ENCODE results near the gene ADAMTSL1. TPM values are rescaled to one million over a fixed set of nuclear protein-coding genes. Genes with fewer than 3 reads are reported as not detected.

ADAMTSL1 gene
- total RNA-seq, 6 donors from 2014 or later = 0.44 to 6.4 (median 2.3) TPM; not detected in 1

DNA sequence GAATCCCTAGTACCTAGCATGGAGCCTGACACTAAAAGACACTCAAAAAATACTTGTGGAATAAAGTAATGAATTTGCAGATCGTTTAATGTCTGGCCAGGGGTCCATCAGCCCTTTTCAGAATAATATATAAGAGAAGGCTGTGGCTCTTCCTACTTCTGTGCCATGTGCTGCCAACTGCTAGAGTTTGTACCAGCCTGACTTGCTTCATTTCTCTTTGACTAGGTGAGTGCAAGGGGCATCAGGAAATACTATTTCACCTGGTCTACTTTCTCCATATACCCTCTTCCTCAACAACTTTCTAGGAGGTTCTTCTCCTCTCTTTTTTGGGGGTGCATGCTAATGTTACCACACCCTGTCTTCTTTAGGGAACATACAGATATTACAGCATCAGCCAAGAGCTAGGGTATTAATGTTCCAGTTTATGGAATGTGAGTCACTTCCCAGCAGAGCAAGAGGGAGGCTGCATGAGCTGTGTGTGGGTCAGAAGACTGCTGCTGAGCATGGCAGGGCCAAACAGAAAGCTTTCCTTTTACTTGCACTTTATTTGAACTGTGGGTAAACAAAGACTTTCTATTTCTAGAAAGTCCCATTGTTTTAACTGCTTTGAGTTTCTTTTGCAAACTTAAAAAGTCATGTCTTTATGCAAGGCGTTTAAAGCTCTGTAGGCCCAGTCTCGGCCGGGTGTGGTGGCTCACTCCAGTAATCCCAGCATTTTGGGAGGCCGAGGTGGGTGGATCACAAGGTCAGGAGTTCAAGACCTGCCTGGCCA, 158.9 kb downstream of the ADAMTSL1 start:
- Histone ChIP-seq H3K27ac (no peak overlapping the region), H3K9me3 (no peaks in the 10 kb centered on the region), H3K27me3 (no peaks in the 10 kb centered on the region), H3K4me1 (no peaks in the 10 kb centered on the region), H3K36me3 (no peaks in the 10 kb centered on the region), H3K4me3 (no peak overlapping the region)
- WGBS, 2 donors = 53 to 59% methylated on average over 5 of the region's 5 CpGs
- TF ChIP-seq POLR2A (IDR thresholded peaks at IDR 0.05) (no peak), EP300 (IDR thresholded peaks at IDR 0.05) (no peak), POLR2AphosphoS5 (IDR thresholded peaks at IDR 0.05) (no peak)
- TF ChIP-seq, protein P1, sequence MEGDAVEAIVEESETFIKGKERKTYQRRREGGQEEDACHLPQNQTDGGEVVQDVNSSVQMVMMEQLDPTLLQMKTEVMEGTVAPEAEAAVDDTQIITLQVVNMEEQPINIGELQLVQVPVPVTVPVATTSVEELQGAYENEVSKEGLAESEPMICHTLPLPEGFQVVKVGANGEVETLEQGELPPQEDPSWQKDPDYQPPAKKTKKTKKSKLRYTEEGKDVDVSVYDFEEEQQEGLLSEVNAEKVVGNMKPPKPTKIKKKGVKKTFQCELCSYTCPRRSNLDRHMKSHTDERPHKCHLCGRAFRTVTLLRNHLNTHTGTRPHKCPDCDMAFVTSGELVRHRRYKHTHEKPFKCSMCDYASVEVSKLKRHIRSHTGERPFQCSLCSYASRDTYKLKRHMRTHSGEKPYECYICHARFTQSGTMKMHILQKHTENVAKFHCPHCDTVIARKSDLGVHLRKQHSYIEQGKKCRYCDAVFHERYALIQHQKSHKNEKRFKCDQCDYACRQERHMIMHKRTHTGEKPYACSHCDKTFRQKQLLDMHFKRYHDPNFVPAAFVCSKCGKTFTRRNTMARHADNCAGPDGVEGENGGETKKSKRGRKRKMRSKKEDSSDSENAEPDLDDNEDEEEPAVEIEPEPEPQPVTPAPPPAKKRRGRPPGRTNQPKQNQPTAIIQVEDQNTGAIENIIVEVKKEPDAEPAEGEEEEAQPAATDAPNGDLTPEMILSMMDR (IDR thresholded peaks at IDR 0.05) = no peak
- DNase-seq (no peak), ATAC-seq (ENCODE audit: low FRiP score in 2 of 2) (peak in 1 of 2 donors; percentile 86)

DNA sequence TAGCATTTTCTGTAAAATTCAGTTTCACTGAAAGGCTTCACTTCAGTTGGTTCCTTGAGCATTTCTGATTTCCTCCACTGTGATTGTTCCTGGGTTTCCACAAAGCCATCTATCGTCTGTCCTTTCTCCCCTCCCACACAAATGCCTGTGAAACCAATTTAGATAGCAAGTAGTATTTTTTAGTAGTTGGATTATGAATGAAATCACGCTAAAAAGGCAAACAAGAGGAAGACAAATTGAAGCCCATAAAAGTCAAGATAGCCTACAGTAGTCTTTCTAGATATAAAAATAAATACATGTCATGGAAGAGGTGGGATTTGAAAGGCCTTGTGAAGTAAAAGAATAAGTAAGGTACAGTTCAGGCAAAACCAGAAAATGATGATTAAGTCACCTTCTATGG, 162.8 kb downstream of the ADAMTSL1 start:
- no peak for DNase-seq
- ATAC-seq (ENCODE audit: low FRiP score in 2 of 2) = no peak
- Histone ChIP-seq H3K27me3 (no peaks in the 10 kb centered on the region), H3K27ac (no peak overlapping the region), H3K4me1 (no peaks in the 10 kb centered on the region), H3K9me3 (no peaks in the 10 kb centered on the region), H3K36me3 (no peaks in the 10 kb centered on the region), H3K4me3 (no peak overlapping the region)
- 77 to 78% methylated on average over 2 of the region's 2 CpGs for WGBS, 2 donors
- no peak for TF ChIP-seq POLR2A (IDR thresholded peaks at IDR 0.05)
- TF ChIP-seq, protein P1 (IDR thresholded peaks at IDR 0.05) = no peak
- no peak for TF ChIP-seq POLR2AphosphoS5 (IDR thresholded peaks at IDR 0.05)
- TF ChIP-seq EP300 (IDR thresholded peaks at IDR 0.05) = no peak

DNA sequence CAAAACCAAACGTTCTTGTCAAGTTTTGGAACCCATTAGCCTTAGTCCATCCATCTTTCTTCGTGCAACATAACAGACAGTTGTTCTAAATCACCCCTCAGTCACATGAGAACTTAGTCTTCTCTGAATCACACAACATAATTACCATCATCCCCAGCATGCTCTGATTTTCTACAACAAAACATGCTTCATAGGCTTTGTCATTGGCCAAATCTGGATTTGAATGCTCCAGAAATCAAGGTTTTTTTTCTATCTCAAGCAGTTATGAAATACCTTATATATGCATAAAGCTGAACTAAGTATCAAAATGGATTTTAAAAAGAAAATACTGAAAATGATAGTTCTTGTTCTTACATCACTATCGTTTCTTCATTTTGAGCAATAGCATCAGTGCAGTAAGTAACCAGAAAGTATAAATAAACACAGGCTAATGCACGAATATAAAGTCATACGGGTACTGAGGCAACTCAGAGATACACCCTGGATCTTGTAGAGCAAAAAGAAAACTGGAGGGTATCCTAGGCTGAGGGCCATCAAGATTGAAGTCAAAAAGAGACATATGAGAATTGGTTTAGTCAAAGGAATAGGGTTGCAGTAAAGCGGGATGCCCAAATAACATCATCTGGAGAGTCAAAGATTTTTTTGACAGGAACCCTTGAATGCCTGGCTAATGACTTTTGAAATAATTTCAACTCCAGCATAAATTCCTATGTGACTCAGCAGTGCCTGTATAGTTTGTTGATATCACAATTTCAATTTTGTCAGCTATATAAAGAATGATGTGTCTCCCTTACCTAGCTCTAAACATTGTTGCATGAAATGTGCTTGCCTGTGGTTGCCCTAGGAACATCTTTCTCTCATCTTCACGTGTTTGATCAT, 164.7 kb downstream of the ADAMTSL1 start:
- no peak for DNase-seq
- WGBS, 2 donors = 77 to 83% methylated on average over 7 of the region's 7 CpGs
- no peaks in the 10 kb centered on the region for H3K36me3 ChIP-seq
- H3K4me1 ChIP-seq = no peaks in the 10 kb centered on the region
- ATAC-seq (ENCODE audit: low FRiP score in 2 of 2) = no peak
- TF ChIP-seq, protein P1 (IDR thresholded peaks at IDR 0.05) = no peak
- no peak for TF ChIP-seq POLR2A (IDR thresholded peaks at IDR 0.05)
- no peak for TF ChIP-seq POLR2AphosphoS5 (IDR thresholded peaks at IDR 0.05)
- no peak for TF ChIP-seq EP300 (IDR thresholded peaks at IDR 0.05)
- no peaks in the 10 kb centered on the region for H3K27me3 ChIP-seq
- peaks cover 0 to 1% (median 0%) of the 10 kb centered on the region in 4 donors for H3K9me3 ChIP-seq
- no peak overlapping the region for H3K4me3 ChIP-seq
- no peak overlapping the region for H3K27ac ChIP-seq

- Histone ChIP-seq H3K27me3 (no peaks in the 10 kb centered on the region), H3K36me3 (no peaks in the 10 kb centered on the region), H3K9me3 (peaks cover 0 to 4% (median 0%) of the 10 kb centered on the region in 4 donors), H3K4me1 (no peaks in the 10 kb centered on the region), H3K27ac (no peak overlapping the region), H3K4me3 (no peak overlapping the region)
- TF ChIP-seq EP300 (IDR thresholded peaks at IDR 0.05) = no peak
- TF ChIP-seq POLR2A (IDR thresholded peaks at IDR 0.05) = no peak
- TF ChIP-seq POLR2AphosphoS5 (IDR thresholded peaks at IDR 0.05) = no peak
- TF ChIP-seq, protein P1 (IDR thresholded peaks at IDR 0.05) = no peak
- WGBS, 2 donors = 85 to 88% methylated on average over 4 of the region's 4 CpGs
- ATAC-seq (ENCODE audit: low FRiP score in 2 of 2) (no peak), DNase-seq (no peak)
Observed at GRCh38 chr9:18639911-18640310, 166.0 kb downstream of the ADAMTSL1 start.
